ENCODE measurements around the gene ATXN7L1. TPM values are rescaled to one million over a fixed set of nuclear protein-coding genes. Genes with fewer than 3 reads are reported as not detected.

ATXN7L1 gene
- total and polyA plus RNA-seq, 2 of the 13 experiments (the other 11 are each of a cell fraction or from before 2014, with no cell fraction given), result 4.1 to 7.8 TPM

DNA sequence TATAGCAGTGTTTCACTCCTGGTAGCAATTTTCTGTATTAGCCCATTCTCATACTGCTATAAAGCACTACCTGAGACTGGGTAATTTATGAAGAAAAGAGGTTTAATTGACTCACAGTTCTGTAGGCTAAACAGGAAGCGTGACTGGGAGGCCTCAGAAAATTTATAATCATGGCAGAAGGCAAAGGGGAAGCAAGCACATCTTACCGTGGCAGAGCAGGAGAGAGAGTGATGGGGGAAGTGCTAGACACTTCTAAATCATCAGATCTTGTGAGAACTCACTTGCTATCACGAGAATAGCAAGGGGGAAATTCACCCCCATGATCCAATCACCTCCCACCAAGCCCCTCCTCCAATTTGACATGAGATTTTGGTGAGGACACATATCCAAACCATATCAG lies 163.5 kb downstream of the ATXN7L1 start (continued):
- TF ChIP-seq, protein P1, sequence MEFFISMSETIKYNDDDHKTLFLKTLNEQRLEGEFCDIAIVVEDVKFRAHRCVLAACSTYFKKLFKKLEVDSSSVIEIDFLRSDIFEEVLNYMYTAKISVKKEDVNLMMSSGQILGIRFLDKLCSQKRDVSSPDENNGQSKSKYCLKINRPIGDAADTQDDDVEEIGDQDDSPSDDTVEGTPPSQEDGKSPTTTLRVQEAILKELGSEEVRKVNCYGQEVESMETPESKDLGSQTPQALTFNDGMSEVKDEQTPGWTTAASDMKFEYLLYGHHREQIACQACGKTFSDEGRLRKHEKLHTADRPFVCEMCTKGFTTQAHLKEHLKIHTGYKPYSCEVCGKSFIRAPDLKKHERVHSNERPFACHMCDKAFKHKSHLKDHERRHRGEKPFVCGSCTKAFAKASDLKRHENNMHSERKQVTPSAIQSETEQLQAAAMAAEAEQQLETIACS (CRISPR knock-in tag; IDR thresholded peaks at IDR 0.05), result no peak
- TF ChIP-seq, protein P2, sequence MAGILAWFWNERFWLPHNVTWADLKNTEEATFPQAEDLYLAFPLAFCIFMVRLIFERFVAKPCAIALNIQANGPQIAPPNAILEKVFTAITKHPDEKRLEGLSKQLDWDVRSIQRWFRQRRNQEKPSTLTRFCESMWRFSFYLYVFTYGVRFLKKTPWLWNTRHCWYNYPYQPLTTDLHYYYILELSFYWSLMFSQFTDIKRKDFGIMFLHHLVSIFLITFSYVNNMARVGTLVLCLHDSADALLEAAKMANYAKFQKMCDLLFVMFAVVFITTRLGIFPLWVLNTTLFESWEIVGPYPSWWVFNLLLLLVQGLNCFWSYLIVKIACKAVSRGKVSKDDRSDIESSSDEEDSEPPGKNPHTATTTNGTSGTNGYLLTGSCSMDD (CRISPR knock-in tag; IDR thresholded peaks at IDR 0.05), result no peak
- no peak for TF ChIP-seq HDAC1 (CRISPR knock-in tag; IDR thresholded peaks at IDR 0.05)
- TF ChIP-seq SPEN (CRISPR knock-in tag; IDR thresholded peaks at IDR 0.05; ENCODE audit: low read depth), result no peak
- TF ChIP-seq, protein P3, sequence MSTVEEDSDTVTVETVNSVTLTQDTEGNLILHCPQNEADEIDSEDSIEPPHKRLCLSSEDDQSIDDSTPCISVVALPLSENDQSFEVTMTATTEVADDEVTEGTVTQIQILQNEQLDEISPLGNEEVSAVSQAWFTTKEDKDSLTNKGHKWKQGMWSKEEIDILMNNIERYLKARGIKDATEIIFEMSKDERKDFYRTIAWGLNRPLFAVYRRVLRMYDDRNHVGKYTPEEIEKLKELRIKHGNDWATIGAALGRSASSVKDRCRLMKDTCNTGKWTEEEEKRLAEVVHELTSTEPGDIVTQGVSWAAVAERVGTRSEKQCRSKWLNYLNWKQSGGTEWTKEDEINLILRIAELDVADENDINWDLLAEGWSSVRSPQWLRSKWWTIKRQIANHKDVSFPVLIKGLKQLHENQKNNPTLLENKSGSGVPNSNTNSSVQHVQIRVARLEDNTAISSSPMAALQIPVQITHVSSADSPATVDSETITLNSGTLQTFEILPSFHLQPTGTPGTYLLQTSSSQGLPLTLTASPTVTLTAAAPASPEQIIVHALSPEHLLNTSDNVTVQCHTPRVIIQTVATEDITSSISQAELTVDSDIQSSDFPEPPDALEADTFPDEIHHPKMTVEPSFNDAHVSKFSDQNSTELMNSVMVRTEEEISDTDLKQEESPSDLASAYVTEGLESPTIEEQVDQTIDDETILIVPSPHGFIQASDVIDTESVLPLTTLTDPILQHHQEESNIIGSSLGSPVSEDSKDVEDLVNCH (CRISPR knock-in tag; IDR thresholded peaks at IDR 0.05), result no peak

DNA sequence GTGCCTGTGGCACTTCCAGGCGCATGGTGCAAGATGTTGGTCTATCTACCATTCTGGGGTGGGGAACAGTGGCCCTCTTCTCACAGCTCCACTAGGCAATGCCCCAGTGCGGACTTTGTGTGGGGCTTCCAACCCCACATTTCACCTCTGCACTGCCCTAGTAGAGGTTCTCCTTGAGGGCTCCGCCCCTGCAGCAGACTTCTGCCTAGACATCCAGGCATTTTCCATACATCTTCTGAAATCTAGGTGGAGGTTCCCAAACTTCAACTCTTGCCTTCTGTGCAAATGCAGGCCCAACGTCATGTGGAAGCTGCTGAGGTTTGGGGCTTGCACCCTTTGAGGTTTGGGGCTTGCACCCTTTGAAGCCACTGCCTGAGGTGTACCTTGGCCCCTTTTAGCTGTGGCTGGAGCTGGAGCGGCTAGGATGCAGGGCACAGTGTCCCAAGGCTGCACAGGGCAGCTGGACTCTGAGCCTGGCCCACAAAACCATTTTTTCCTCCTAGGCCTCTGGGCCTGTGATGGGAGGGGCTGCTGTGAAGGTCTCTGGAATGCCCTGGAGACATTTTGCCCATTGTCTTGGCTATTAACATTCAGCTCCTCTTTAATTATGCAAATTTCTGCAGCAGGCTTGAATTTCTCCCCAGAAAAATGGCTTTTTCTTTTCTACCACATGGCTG lies 164.5 kb downstream of the ATXN7L1 start:
- H3K79me2 ChIP-seq (ENCODE audit: insufficient read depth, low read length), result no peaks in the 10 kb centered on the region
- H3K4me1 ChIP-seq (ENCODE audit: insufficient read depth, low read length), result no peaks in the 10 kb centered on the region
- in situ Hi-C loops (cut with HindIII; ENCODE audit: extremely low pct_ligation_motif_present, low pct_unique_long_range_greater_than_20kb) (no loop called here), intact Hi-C loops (cut with micrococcal nuclease; ENCODE audit: unreplicated experiment) (no loop called here)
- H3K4me2 ChIP-seq (ENCODE audit: low read depth, low read length), result no peak overlapping the region
- no peaks in the 10 kb centered on the region for H3K27me3 ChIP-seq (ENCODE audit: control insufficient read depth in 1 of 2, insufficient read depth in 2 of 2, low read length in 2 of 2)
- ChIA-PET CTCF (ENCODE audit: low intra/inter-chr PET ratio, low total read pairs) (no interaction called here), POLR2A (no interaction called here)
- 100% methylated on average over 3 of the region's 5 CpGs for WGBS (ENCODE audit: low lambda C conversion rate)
- FAIRE-seq (no peak), ATAC-seq (no peak), DNase-seq (ENCODE audit: low spot score) (no peak)
- H2AFZ ChIP-seq (ENCODE audit: low read length), result no peak overlapping the region
- H3K36me3 ChIP-seq (replicated peaks in 1 of 2; ENCODE audit: control insufficient read depth in 1 of 2, insufficient read depth in 2 of 2, low read length in 2 of 2), result no peaks in the 10 kb centered on the region
- BruUV-seq (replicated peaks), result no TSS peak
- H3K9ac ChIP-seq (ENCODE audit: insufficient read depth, low read depth, low read length), result no peak overlapping the region
- no peak overlapping the region for H3K4me3 ChIP-seq (replicated peaks in 1 of 3; ENCODE audit: insufficient read depth in 1 of 3, low read depth in 2 of 3, low read length in 3 of 3)
- no peaks in the 10 kb centered on the region for H4K20me1 ChIP-seq (ENCODE audit: insufficient read depth, low read length)
- H3K9me3 ChIP-seq (ENCODE audit: low read length), result peaks cover 29% of the 10 kb centered on the region
- H3K27ac ChIP-seq (ENCODE audit: extremely low read length, insufficient read depth, low read length), result no peak overlapping the region
- TF ChIP-seq ZFP62 (CRISPR knock-in tag; IDR thresholded peaks at IDR 0.05) (no peak), ZNF615 (CRISPR knock-in tag; IDR thresholded peaks at IDR 0.05; ENCODE audit: borderline replicate concordance) (no peak), ZNF567 (CRISPR knock-in tag; IDR thresholded peaks at IDR 0.05; ENCODE audit: borderline replicate concordance) (no peak), ZNF644 (CRISPR knock-in tag; IDR thresholded peaks at IDR 0.05; ENCODE audit: low read depth) (no peak)
- TF ChIP-seq, protein P4, sequence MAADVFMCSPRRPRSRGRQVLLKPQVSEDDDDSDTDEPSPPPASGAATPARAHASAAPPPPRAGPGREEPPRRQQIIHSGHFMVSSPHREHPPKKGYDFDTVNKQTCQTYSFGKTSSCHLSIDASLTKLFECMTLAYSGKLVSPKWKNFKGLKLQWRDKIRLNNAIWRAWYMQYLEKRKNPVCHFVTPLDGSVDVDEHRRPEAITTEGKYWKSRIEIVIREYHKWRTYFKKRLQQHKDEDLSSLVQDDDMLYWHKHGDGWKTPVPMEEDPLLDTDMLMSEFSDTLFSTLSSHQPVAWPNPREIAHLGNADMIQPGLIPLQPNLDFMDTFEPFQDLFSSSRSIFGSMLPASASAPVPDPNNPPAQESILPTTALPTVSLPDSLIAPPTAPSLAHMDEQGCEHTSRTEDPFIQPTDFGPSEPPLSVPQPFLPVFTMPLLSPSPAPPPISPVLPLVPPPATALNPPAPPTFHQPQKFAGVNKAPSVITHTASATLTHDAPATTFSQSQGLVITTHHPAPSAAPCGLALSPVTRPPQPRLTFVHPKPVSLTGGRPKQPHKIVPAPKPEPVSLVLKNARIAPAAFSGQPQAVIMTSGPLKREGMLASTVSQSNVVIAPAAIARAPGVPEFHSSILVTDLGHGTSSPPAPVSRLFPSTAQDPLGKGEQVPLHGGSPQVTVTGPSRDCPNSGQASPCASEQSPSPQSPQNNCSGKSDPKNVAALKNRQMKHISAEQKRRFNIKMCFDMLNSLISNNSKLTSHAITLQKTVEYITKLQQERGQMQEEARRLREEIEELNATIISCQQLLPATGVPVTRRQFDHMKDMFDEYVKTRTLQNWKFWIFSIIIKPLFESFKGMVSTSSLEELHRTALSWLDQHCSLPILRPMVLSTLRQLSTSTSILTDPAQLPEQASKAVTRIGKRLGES (CRISPR knock-in tag; IDR thresholded peaks at IDR 0.05; ENCODE audit: borderline replicate concordance), result no peak
- TF ChIP-seq, protein P5, sequence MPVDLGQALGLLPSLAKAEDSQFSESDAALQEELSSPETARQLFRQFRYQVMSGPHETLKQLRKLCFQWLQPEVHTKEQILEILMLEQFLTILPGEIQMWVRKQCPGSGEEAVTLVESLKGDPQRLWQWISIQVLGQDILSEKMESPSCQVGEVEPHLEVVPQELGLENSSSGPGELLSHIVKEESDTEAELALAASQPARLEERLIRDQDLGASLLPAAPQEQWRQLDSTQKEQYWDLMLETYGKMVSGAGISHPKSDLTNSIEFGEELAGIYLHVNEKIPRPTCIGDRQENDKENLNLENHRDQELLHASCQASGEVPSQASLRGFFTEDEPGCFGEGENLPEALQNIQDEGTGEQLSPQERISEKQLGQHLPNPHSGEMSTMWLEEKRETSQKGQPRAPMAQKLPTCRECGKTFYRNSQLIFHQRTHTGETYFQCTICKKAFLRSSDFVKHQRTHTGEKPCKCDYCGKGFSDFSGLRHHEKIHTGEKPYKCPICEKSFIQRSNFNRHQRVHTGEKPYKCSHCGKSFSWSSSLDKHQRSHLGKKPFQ (CRISPR knock-in tag; IDR thresholded peaks at IDR 0.05; ENCODE audit: insufficient replicate concordance), result no peak
